C4-2B (cell line): ENCODE data around the gene TMEM175.

Experiments
- CTCF ChIP-seq: fragments of 450-650 bp; conservative IDR thresholded peaks from 2 replicates; pipeline ENCODE4 v1.5.1; 2017; ENCODE audit warnings: mild to moderate bottlenecking
- ZFX ChIP-seq: fragments of 450-650 bp; IDR thresholded peaks from 2 replicates; pipeline ENCODE4 v1.6.1; 2017

DNA sequence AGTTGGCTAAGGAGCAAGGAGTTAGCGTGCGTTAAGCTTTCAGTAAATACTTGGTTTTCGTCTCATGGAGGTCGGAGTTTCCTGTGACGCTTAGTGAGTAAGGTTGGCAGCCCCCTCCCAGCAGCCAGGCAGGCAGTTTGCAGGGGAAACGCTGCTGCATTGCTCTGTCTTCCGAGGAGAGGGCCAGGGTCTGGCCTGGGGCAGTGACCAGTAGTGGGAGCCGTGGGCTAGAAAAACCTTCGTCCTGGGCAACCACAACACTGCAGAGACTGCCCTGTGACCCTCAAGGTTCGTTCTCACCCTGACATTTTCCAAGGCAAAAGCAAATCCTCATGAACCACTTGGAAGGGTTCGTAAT lies 432 bp downstream of the TMEM175 start:
- TF ChIP-seq CTCF (no peak; the same call in 1 of the 2 replicates), ZFX (no peak)
